ENCODE results near the gene ZC3H4.
"Not testable (repeated sequence)": the region's sequence is repeated elsewhere in the genome, so short reads cannot be mapped to it uniquely, and the experiment has no call there.

ZC3H4 gene

GRCh38 chr19:47050562-47050961 lies 63.0 kb downstream of the ZC3H4 start:
- DNase-seq (ENCODE audit: low read depth in 1 of 2, low spot score in 1 of 2): not testable (repeated sequence)

GRCh38 chr19:47049307-47049700 lies 64.3 kb downstream of the ZC3H4 start:
- DNase-seq (ENCODE audit: low read depth in 1 of 2, low spot score in 1 of 2): no peak

- DNase-seq (ENCODE audit: low read depth in 1 of 2, low spot score in 1 of 2): peak; percentile 17 to 30
Measured at GRCh38 chr19:47047763-47048405, 65.7 kb downstream of the ZC3H4 start.

- DNase-seq (ENCODE audit: low read depth in 1 of 2, low spot score in 1 of 2): no peak
Measured at GRCh38 chr19:47047272-47047762, 66.3 kb downstream of the ZC3H4 start.

- no peak for DNase-seq (ENCODE audit: low read depth in 1 of 2, low spot score in 1 of 2)
Measured at GRCh38 chr19:47045867-47046470, 67.6 kb downstream of the ZC3H4 start.

- DNase-seq (ENCODE audit: low read depth in 1 of 2, low spot score in 1 of 2): no peak
Measured at GRCh38 chr19:47044946-47045866, 68.4 kb downstream of the ZC3H4 start.

- no peak for DNase-seq (ENCODE audit: low read depth in 1 of 2, low spot score in 1 of 2)
Measured at GRCh38 chr19:47040869-47041268, 72.7 kb downstream of the ZC3H4 start.

- DNase-seq (ENCODE audit: low read depth in 1 of 2, low spot score in 1 of 2): no peak
Measured at GRCh38 chr19:47039239-47039874, 74.2 kb downstream of the ZC3H4 start.

GRCh38 chr19:47037766-47038165 lies 75.8 kb downstream of the ZC3H4 start:
- no peak for DNase-seq (ENCODE audit: low read depth in 1 of 2, low spot score in 1 of 2)

- no peak for DNase-seq (ENCODE audit: low read depth in 1 of 2, low spot score in 1 of 2)
Measured at GRCh38 chr19:47036097-47036651, 77.4 kb downstream of the ZC3H4 start.

GRCh38 chr19:47035127-47036096 lies 78.2 kb downstream of the ZC3H4 start:
- peak; percentile 93 to 97 for DNase-seq (ENCODE audit: low read depth in 1 of 2, low spot score in 1 of 2)

GRCh38 chr19:47032171-47032811 lies 81.3 kb downstream of the ZC3H4 start:
- peak; percentile 36 to 55 for DNase-seq (ENCODE audit: low read depth in 1 of 2, low spot score in 1 of 2)

GRCh38 chr19:47028195-47028601 lies 85.4 kb downstream of the ZC3H4 start:
- no peak for DNase-seq (ENCODE audit: low read depth in 1 of 2, low spot score in 1 of 2)

- no peak for DNase-seq (ENCODE audit: low read depth in 1 of 2, low spot score in 1 of 2)
Measured at GRCh38 chr19:47027586-47028088, 85.9 kb downstream of the ZC3H4 start.

GRCh38 chr19:47026889-47027288 lies 86.7 kb downstream of the ZC3H4 start:
- no peak for DNase-seq (ENCODE audit: low read depth in 1 of 2, low spot score in 1 of 2)

GRCh38 chr19:47026156-47026555 lies 87.4 kb downstream of the ZC3H4 start:
- DNase-seq (ENCODE audit: low read depth in 1 of 2, low spot score in 1 of 2): no peak

GRCh38 chr19:47024502-47024901 lies 89.1 kb downstream of the ZC3H4 start:
- DNase-seq (ENCODE audit: low read depth in 1 of 2, low spot score in 1 of 2): no peak

- DNase-seq (ENCODE audit: low read depth in 1 of 2, low spot score in 1 of 2): no peak
Measured at GRCh38 chr19:47023448-47023794, 90.2 kb downstream of the ZC3H4 start.
